ENCODE measurements around the gene TNFRSF19. TPM values are rescaled to one million over a fixed set of nuclear protein-coding genes. Genes with fewer than 3 reads are reported as not detected.

The TNFRSF19 gene
- total and polyA plus RNA-seq, 2 of the 13 experiments (the other 11 are each of a cell fraction or from before 2014, with no cell fraction given) = 75.3 to 77.7 TPM

- CTCF ChIA-PET (ENCODE audit: low intra/inter-chr PET ratio, low total read pairs) = no interaction called here
Observed at GRCh38 chr13:23593148-23593547, 22.9 kb downstream of the TNFRSF19 start.

More at GRCh38 chr13:23593148-23593547, 22.9 kb downstream of the TNFRSF19 start:
- Histone ChIP-seq H3K4me2 (ENCODE audit: low read depth, low read length) (no peak overlapping the region), H3K27me3 (ENCODE audit: control insufficient read depth in 1 of 2, insufficient read depth in 2 of 2, low read length in 2 of 2) (no peaks in the 10 kb centered on the region), H3K9ac (ENCODE audit: insufficient read depth, low read depth, low read length) (no peak overlapping the region), H3K27ac (ENCODE audit: extremely low read length, insufficient read depth, low read length) (no peak overlapping the region), H3K4me1 (ENCODE audit: insufficient read depth, low read length) (peaks cover 31% of the 10 kb centered on the region), H3K9me3 (ENCODE audit: low read length) (no peaks in the 10 kb centered on the region), H4K20me1 (ENCODE audit: insufficient read depth, low read length) (0 out of 2 replicates have a peak, but pooled peaks cover 4% of the 10 kb centered on the region), H2AFZ (ENCODE audit: low read length) (no peak overlapping the region), H3K79me2 (ENCODE audit: insufficient read depth, low read length) (peaks cover 17% of the 10 kb centered on the region), H3K4me3 (replicated peaks in 1 of 3; ENCODE audit: insufficient read depth in 1 of 3, low read depth in 2 of 3, low read length in 3 of 3) (no peak overlapping the region), H3K36me3 (replicated peaks in 1 of 2; ENCODE audit: control insufficient read depth in 1 of 2, insufficient read depth in 2 of 2, low read length in 2 of 2) (peaks cover 12 to 28% of the 10 kb centered on the region in 2 experiments)
- intact Hi-C loops (cut with micrococcal nuclease; ENCODE audit: unreplicated experiment) = no loop called here
- no peak for ATAC-seq
- DNase-seq (ENCODE audit: low spot score) = no peak
- in situ Hi-C loops (cut with HindIII; ENCODE audit: extremely low pct_ligation_motif_present, low pct_unique_long_range_greater_than_20kb) = loop anchor here (25.0 kb wide), 1 partner anchor 294 kb away; the partner anchor contains the start of genes C1QTNF9B and MIPEP
- FAIRE-seq = no peak
- no TSS peak for BruUV-seq (replicated peaks)
- TF ChIP-seq CHD2 (IDR thresholded peaks at IDR 0.05; ENCODE audit: low read depth, low read length) (no peak), BORCS8-MEF2B (CRISPR knock-in tag; IDR thresholded peaks at IDR 0.05) (no peak), NRL (CRISPR knock-in tag; IDR thresholded peaks at IDR 0.05; ENCODE audit: borderline replicate concordance) (no peak), ZNF264 (CRISPR knock-in tag; IDR thresholded peaks at IDR 0.05) (no peak), ESRRA (CRISPR knock-in tag; IDR thresholded peaks at IDR 0.05; ENCODE audit: low read depth) (no peak), PTBP1 (IDR thresholded peaks at IDR 0.05; ENCODE audit: low read depth, low read length, poor library complexity, severe bottlenecking) (no peak), RBFOX2 (IDR thresholded peaks at IDR 0.05; ENCODE audit: low read depth, low read length) (no peak), ZNF772 (CRISPR knock-in tag; IDR thresholded peaks at IDR 0.05) (no peak), THYN1 (CRISPR knock-in tag; IDR thresholded peaks at IDR 0.05; ENCODE audit: borderline replicate concordance, low read depth) (no peak), GLMP (CRISPR knock-in tag; IDR thresholded peaks at IDR 0.05; ENCODE audit: borderline replicate concordance) (no peak), ZNF329 (CRISPR knock-in tag; IDR thresholded peaks at IDR 0.05; ENCODE audit: low read depth) (no peak), HNRNPH1 (optimal IDR thresholded peaks at IDR 0.05; ENCODE audit: low read depth, low read length) (no peak), CCDC6 (CRISPR knock-in tag; IDR thresholded peaks at IDR 0.05) (no peak), ZNF280B (CRISPR knock-in tag; IDR thresholded peaks at IDR 0.05; ENCODE audit: borderline replicate concordance) (no peak)
- POLR2A ChIA-PET = interaction anchor here (1.3 kb wide), 1 partner anchor 61 kb away, joined by 6 read pairs; no protein-coding TSS in a partner anchor
- WGBS (ENCODE audit: low lambda C conversion rate) = 85% methylated on average over 2 of the region's 2 CpGs
